Measurements from ENCODE around the gene DDX23. TPM values are rescaled to one million over a fixed set of nuclear protein-coding genes. Genes with fewer than 3 reads are reported as not detected.

Gene DDX23
- total RNA-seq, 1 donor from 2014 or later = 121 TPM

Other genes with a start within 250 kb of the DDX23 start
- gene KANSL2, start 169.9 kb downstream of the DDX23 start, total RNA-seq = 61.7 and 69.8 TPM in 2 replicates
- 22.6 and 36.4 TPM in 2 replicates for gene CCNT1, start 135.5 kb downstream of the DDX23 start, total RNA-seq
- gene ADCY6, start 63.1 kb downstream of the DDX23 start, total RNA-seq = 23.1 and 83.9 TPM in 2 replicates
- 20.7 and 31.1 TPM in 2 replicates for gene CACNB3, start 33.7 kb downstream of the DDX23 start, total RNA-seq
- gene RND1, start 13.7 kb upstream of the DDX23 start, total RNA-seq = 0.40 and 17.4 TPM in 2 replicates
- gene FKBP11, start 73.3 kb upstream of the DDX23 start, total RNA-seq = 6.4 and 8.0 TPM in 2 replicates
- 50.7 and 95.9 TPM in 2 replicates for gene ARF3, start 105.3 kb upstream of the DDX23 start, total RNA-seq
- 0.35 and 0.60 TPM in 2 replicates for gene WNT10B, start 119.6 kb upstream of the DDX23 start, total RNA-seq
- gene WNT1, start 126.2 kb upstream of the DDX23 start, total RNA-seq = not detected in 2 replicates
- gene DDN, start 147.2 kb upstream of the DDX23 start, total RNA-seq = 0.05 TPM in 1 of 2 replicates, not detected in the other
- 63.0 and 86.1 TPM in 2 replicates for gene PRKAG1, start 166.6 kb upstream of the DDX23 start, total RNA-seq
- gene KMT2D, start 208.6 kb upstream of the DDX23 start, total RNA-seq = 13.0 and 110 TPM in 2 replicates
- 0.10 and 1.7 TPM in 2 replicates for gene RHEBL1, start 217.8 kb upstream of the DDX23 start, total RNA-seq
- gene DHH, start 242.6 kb upstream of the DDX23 start, total RNA-seq = 0.05 TPM in 1 of 2 replicates, not detected in the other